Endothelial cell of umbilical vein (primary cell): ENCODE measurements around the gene EXOSC5.

ENCODE experiments used
- POLR2A ChIP-seq: IDR thresholded peaks from 2 replicates; pipeline ENCODE4 v1.6.1; 2012; ENCODE audit warnings: low read depth, mild to moderate bottlenecking, control low read depth, low read length
- TF ChIP-seq, protein P1 (sequence below), 2 donors: IDR thresholded peaks; 1 replicate in 1 of 2; 2 replicates in 1 of 2; pipeline ENCODE4 v1.5.1; 2011; ENCODE audit warnings: low read length in 2 of 2, mild to moderate bottlenecking in 2 of 2, moderate library complexity in 2 of 2, control low read depth in 1 of 2, inconsistent platforms in 1 of 2, low read depth in 1 of 2; ENCODE audit not compliant: insufficient read depth in 1 of 2; ENCODE audit errors: extremely low read depth in 1 of 2

- TF ChIP-seq POLR2A: no peak
- TF ChIP-seq, protein P1, sequence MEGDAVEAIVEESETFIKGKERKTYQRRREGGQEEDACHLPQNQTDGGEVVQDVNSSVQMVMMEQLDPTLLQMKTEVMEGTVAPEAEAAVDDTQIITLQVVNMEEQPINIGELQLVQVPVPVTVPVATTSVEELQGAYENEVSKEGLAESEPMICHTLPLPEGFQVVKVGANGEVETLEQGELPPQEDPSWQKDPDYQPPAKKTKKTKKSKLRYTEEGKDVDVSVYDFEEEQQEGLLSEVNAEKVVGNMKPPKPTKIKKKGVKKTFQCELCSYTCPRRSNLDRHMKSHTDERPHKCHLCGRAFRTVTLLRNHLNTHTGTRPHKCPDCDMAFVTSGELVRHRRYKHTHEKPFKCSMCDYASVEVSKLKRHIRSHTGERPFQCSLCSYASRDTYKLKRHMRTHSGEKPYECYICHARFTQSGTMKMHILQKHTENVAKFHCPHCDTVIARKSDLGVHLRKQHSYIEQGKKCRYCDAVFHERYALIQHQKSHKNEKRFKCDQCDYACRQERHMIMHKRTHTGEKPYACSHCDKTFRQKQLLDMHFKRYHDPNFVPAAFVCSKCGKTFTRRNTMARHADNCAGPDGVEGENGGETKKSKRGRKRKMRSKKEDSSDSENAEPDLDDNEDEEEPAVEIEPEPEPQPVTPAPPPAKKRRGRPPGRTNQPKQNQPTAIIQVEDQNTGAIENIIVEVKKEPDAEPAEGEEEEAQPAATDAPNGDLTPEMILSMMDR (IDR thresholded peaks at IDR 0.05; ENCODE audit: extremely low read depth in 1 of 2, insufficient read depth in 1 of 2, low read depth in 1 of 2, low read length in 2 of 2): no peak
These were observed 28.3 kb upstream of the EXOSC5 start for GRCh38 chr19:41425174-41426115.
